GM03348 (cell line): ENCODE measurements around the gene VSTM2B.
"Not testable (repeated sequence)": the region's sequence is repeated elsewhere in the genome, so short reads cannot be mapped to it uniquely, and the experiment has no call there.

ENCODE experiments used
- DNase-seq: peaks from one replicate; pipeline ENCODE4 v3.0.0; 2012; ENCODE audit warnings: low spot score

The VSTM2B gene

GRCh38 chr19:29546583-29547190 is 20.9 kb downstream of the VSTM2B start:
- no peak for DNase-seq

GRCh38 chr19:29547361-29547960 is 21.7 kb downstream of the VSTM2B start:
- no peak for DNase-seq

- no peak for DNase-seq
Observed at GRCh38 chr19:29547981-29548380, 22.2 kb downstream of the VSTM2B start.

- DNase-seq = no peak
Observed at GRCh38 chr19:29548483-29549085, 22.8 kb downstream of the VSTM2B start.

GRCh38 chr19:29549105-29550070 is 23.6 kb downstream of the VSTM2B start:
- DNase-seq = no peak

- no peak for DNase-seq
Observed at GRCh38 chr19:29550896-29551295, 25.1 kb downstream of the VSTM2B start.

- no peak for DNase-seq
Observed at GRCh38 chr19:29551774-29552173, 26.0 kb downstream of the VSTM2B start.

GRCh38 chr19:29552454-29553280 is 26.9 kb downstream of the VSTM2B start:
- DNase-seq = no peak

GRCh38 chr19:29554149-29554548 is 28.4 kb downstream of the VSTM2B start:
- DNase-seq = no peak

- DNase-seq = not testable (repeated sequence)
Observed at GRCh38 chr19:29559110-29559509, 33.3 kb downstream of the VSTM2B start.

GRCh38 chr19:29559743-29560142 is 33.9 kb downstream of the VSTM2B start:
- DNase-seq = no peak

- no peak for DNase-seq
Observed at GRCh38 chr19:29560313-29561075, 34.7 kb downstream of the VSTM2B start.

- no peak for DNase-seq
Observed at GRCh38 chr19:29561601-29562000, 35.8 kb downstream of the VSTM2B start.

GRCh38 chr19:29562299-29563297 is 36.8 kb downstream of the VSTM2B start:
- no peak for DNase-seq

- no peak for DNase-seq
Observed at GRCh38 chr19:29563486-29564101, 37.8 kb downstream of the VSTM2B start.

- no peak for DNase-seq
Observed at GRCh38 chr19:29564574-29565005, 38.8 kb downstream of the VSTM2B start.

- DNase-seq = no peak
Observed at GRCh38 chr19:29565171-29565570, 39.4 kb downstream of the VSTM2B start.

GRCh38 chr19:29566496-29567054 is 40.8 kb downstream of the VSTM2B start:
- DNase-seq = no peak
